ENCODE data around the gene ACSF2.

- TF ChIP-seq CTCF (IDR thresholded peaks at IDR 0.05) (no peak), POLR2A (IDR thresholded peaks at IDR 0.05) (no peak)
These were observed 58.6 kb downstream of the ACSF2 start for GRCh38 chr17:50484386-50485155.
